Endothelial cell of umbilical vein (primary cell): Measurements from ENCODE around the gene SATB2. TPM values are rescaled to one million over a fixed set of nuclear protein-coding genes. Genes with fewer than 3 reads are reported as not detected.

Experiments
- BruUV-seq: library from RNA; stranded (reverse); fragments of 400-500 nt; replicated peaks from 2 replicates; lab custom pipeline; 2021; lab: Mats Ljungman, UMichigan
- CTCF ChIA-PET: fragments of 300-600, 350-600 bp; sonication (Branson Sonifier 250); formaldehyde crosslinking; loops from one replicate; lab custom pipeline; 2021; ENCODE audit warnings: antibody characterized with exemption, inconsistent platforms; lab: Charles Lee
- POLR2A ChIA-PET: fragments of 300-600, 350-600 bp; sonication (Branson Sonifier 250); formaldehyde crosslinking; loops from one replicate; lab custom pipeline; 2021; ENCODE audit warnings: antibody characterized with exemption, inconsistent platforms; lab: Charles Lee
- DNase-seq: peaks from one replicate; pipeline ENCODE4 v3.0.0-alpha.2; 2011; ENCODE audit warnings: low read depth, low spot score
- FAIRE-seq: peaks from 2 replicates; lab custom pipeline; 2011; peaks lifted over from hg19 to GRCh38; lab: Jason Lieb, UNC
- H2AFZ ChIP-seq: 2 replicates; pipeline ENCODE4 v1.6.0; 2012; ENCODE audit warnings: low read depth, low read length, control low read depth, inconsistent platforms
- H3K27ac ChIP-seq: 2 replicates; pipeline ENCODE4 v1.5.1; 2011; ENCODE audit warnings: low read depth, mild to moderate bottlenecking, control low read depth, low read length, moderate library complexity; ENCODE audit not compliant: insufficient read depth
- H3K27me3 ChIP-seq, 2 experiments: 2 replicates each; pipeline versions ENCODE4 v1.6.0 to v1.6.1; 2011; ENCODE audit warnings: low read length in 2 of 2, mixed read lengths in 1 of 2; ENCODE audit not compliant: control insufficient read depth in 2 of 2, insufficient read depth in 2 of 2
- H3K36me3 ChIP-seq, 2 experiments: 2 replicates in 1 of 2; 3 replicates in 1 of 2; pipeline ENCODE4 v1.5.1; 2011; ENCODE audit warnings: low read length in 2 of 2, mild to moderate bottlenecking in 1 of 2, moderate library complexity in 1 of 2; ENCODE audit not compliant: control insufficient read depth in 2 of 2, insufficient read depth in 2 of 2; ENCODE audit errors: extremely low read depth in 1 of 2
- H3K4me1 ChIP-seq: 3 replicates; pipeline ENCODE4 v1.5.1; 2011; ENCODE audit warnings: mild to moderate bottlenecking, low read length; ENCODE audit not compliant: control insufficient read depth, insufficient read depth; ENCODE audit errors: extremely low read depth
- H3K4me2 ChIP-seq: 2 replicates; pipeline ENCODE4 v1.6.1; 2011; ENCODE audit warnings: low read length, control low read depth, mixed read lengths; ENCODE audit not compliant: insufficient read depth
- H3K4me3 ChIP-seq, 3 experiments: fragments of 200-600 bp in 1 of 3; sonication (generic), shearing (Covaris generic) in 1 of 3; replicated peaks in 1 of 3; 2 replicates each; pipeline ENCODE4 v1.5.1; 2011 to 2016; ENCODE audit warnings: control low read depth in 3 of 3, low read length in 3 of 3, mild to moderate bottlenecking in 2 of 3, inconsistent platforms in 1 of 3, low read depth in 1 of 3, moderate library complexity in 1 of 3; ENCODE audit not compliant: insufficient read depth in 1 of 3
- H3K79me2 ChIP-seq: 2 replicates; pipeline ENCODE4 v1.6.0; 2012; ENCODE audit warnings: low read length, inconsistent platforms; ENCODE audit not compliant: control insufficient read depth, insufficient read depth
- H3K9ac ChIP-seq: replicated peaks from 2 replicates; pipeline ENCODE3; 2011; ENCODE audit warnings: low read length, control low read depth; ENCODE audit not compliant: insufficient read depth; ENCODE audit errors: extremely low read depth
- H3K9me1 ChIP-seq: replicated peaks from 3 replicates; pipeline ENCODE4 v1.6.0; 2011; ENCODE audit warnings: mild to moderate bottlenecking, low read length; ENCODE audit not compliant: control insufficient read depth, insufficient read depth; ENCODE audit errors: extremely low read depth
- H3K9me3 ChIP-seq: replicated peaks from 2 replicates; pipeline ENCODE4 v1.5.1; 2012; ENCODE audit warnings: low read length, inconsistent platforms; ENCODE audit not compliant: control insufficient read depth, insufficient read depth
- H4K20me1 ChIP-seq: replicated peaks from 2 replicates; pipeline ENCODE3; 2011; ENCODE audit warnings: mild to moderate bottlenecking, low read length; ENCODE audit not compliant: control insufficient read depth, insufficient read depth; ENCODE audit errors: extremely low read depth
- EZH2 ChIP-seq: IDR thresholded peaks from 2 replicates; pipeline ENCODE4 v1.6.1; 2012; ENCODE audit warnings: borderline replicate concordance, low read depth, mild to moderate bottlenecking, moderate library complexity, low read length, inconsistent platforms; ENCODE audit not compliant: severe bottlenecking
- FOS ChIP-seq: IDR thresholded peaks from 2 replicates; pipeline ENCODE4 v1.6.1; 2011; ENCODE audit warnings: mild to moderate bottlenecking, low read length, moderate library complexity, borderline replicate concordance; ENCODE audit not compliant: insufficient read depth
- GATA2 ChIP-seq: IDR thresholded peaks from 2 replicates; pipeline ENCODE4 v1.7.0; 2011; ENCODE audit warnings: low read depth, mild to moderate bottlenecking, moderate library complexity, mixed read lengths, low read length; ENCODE audit not compliant: insufficient read length, insufficient read depth
- JUN ChIP-seq: IDR thresholded peaks from 2 replicates; pipeline ENCODE4 v1.6.1; 2011; ENCODE audit warnings: borderline replicate concordance, low read depth; ENCODE audit not compliant: insufficient read length, insufficient read depth
- MYC ChIP-seq: IDR thresholded peaks from one replicate; pipeline ENCODE4 v1.6.1; 2011; ENCODE audit warnings: mild to moderate bottlenecking, low read depth, low read length
- POLR2A ChIP-seq: IDR thresholded peaks from 2 replicates; pipeline ENCODE4 v1.6.1; 2012; ENCODE audit warnings: low read depth, mild to moderate bottlenecking, control low read depth, low read length
- POLR2AphosphoS5 ChIP-seq: IDR thresholded peaks from 2 replicates; pipeline ENCODE4 v1.6.1; 2012; ENCODE audit warnings: low read depth, mild to moderate bottlenecking, control low read depth, low read length, moderate library complexity; ENCODE audit not compliant: insufficient read depth
- dilution Hi-C: fragments of 300-500 bp; cut with MboI; formaldehyde crosslinking; loops from one replicate; pipeline ENCODE4 v1.15.0; 2019; ENCODE audit warnings: low sequenced_read_pairs; ENCODE audit not compliant: extremely low pct_ligation_motif_present
- intact Hi-C: fragments of 100-400 bp; cut with micrococcal nuclease; formaldehyde crosslinking; loops from one replicate; pipeline ENCODE4 v1.10.0; 2022
- polyA plus RNA-seq, 4 experiments: library from polyadenylated mRNA; depleted of rRNA in 3 of 4; stranded (reverse) in 3 of 4; unstranded in 1 of 4; fragments of >200 nt; gene quantifications; 2 replicates each; pipeline versions ENCODE4 v1.2.1 to v1.2.3, GENCODE V29; 2011 to 2012; ENCODE audit warnings: missing spikeins in 1 of 4
- total RNA-seq: library from RNA; stranded (reverse); gene quantifications from 2 replicates; pipeline ENCODE4 v1.2.3, GENCODE V29; 2021
- TF ChIP-seq, protein P1 (sequence below), 2 donors: IDR thresholded peaks; 1 replicate in 1 of 2; 2 replicates in 1 of 2; pipeline ENCODE4 v1.5.1; 2011; ENCODE audit warnings: low read length in 2 of 2, mild to moderate bottlenecking in 2 of 2, moderate library complexity in 2 of 2, control low read depth in 1 of 2, inconsistent platforms in 1 of 2, low read depth in 1 of 2; ENCODE audit not compliant: insufficient read depth in 1 of 2; ENCODE audit errors: extremely low read depth in 1 of 2
- TF ChIP-seq, protein P2 (sequence below): IDR thresholded peaks from 2 replicates; pipeline ENCODE4 v1.6.1; 2011; ENCODE audit not compliant: insufficient read depth, insufficient read length

SATB2 gene
- total and polyA plus RNA-seq, 2 donors (not counting 3 experiments of a cell fraction or from before 2014, with no cell fraction given) = 0.47 to 1.1 TPM

DNA sequence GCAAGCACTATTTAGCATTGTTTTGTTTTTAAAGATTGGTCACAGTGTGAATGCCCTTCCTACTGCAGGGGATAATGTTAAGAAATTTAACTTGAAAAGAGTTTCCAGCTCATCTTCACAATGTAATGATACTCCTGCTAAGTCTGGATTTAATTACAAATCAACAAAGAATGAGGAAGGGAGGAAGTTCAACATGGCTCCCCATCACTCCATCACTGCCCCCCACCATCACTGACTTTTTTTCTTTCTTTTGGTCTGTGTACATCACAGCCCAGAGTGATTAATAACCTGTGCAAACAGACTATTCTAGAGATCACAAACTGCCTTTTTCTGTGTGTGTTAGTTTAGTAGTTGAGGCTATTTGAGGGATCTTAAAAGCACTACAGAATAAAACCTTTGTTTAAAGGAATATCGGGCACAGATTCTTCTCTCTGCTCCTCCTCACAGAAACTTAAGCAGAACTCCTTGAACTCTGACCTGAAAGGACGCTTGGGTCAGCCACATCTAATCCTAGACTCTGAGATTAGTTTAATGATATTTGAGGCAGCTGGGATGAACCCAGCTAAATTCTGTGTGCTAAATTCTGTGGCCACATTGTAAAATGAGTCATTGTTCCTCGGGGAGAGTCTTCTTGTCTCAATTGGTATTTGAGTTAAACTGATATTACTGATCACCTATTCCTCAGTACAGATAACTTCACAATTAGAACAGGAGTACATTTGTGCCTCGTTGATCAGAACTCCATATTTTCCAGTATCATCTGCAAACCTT lies 47.8 kb downstream of the SATB2 start:
- TF ChIP-seq EZH2 = no peak
- TF ChIP-seq, protein P1, sequence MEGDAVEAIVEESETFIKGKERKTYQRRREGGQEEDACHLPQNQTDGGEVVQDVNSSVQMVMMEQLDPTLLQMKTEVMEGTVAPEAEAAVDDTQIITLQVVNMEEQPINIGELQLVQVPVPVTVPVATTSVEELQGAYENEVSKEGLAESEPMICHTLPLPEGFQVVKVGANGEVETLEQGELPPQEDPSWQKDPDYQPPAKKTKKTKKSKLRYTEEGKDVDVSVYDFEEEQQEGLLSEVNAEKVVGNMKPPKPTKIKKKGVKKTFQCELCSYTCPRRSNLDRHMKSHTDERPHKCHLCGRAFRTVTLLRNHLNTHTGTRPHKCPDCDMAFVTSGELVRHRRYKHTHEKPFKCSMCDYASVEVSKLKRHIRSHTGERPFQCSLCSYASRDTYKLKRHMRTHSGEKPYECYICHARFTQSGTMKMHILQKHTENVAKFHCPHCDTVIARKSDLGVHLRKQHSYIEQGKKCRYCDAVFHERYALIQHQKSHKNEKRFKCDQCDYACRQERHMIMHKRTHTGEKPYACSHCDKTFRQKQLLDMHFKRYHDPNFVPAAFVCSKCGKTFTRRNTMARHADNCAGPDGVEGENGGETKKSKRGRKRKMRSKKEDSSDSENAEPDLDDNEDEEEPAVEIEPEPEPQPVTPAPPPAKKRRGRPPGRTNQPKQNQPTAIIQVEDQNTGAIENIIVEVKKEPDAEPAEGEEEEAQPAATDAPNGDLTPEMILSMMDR (IDR thresholded peaks at IDR 0.05; ENCODE audit: extremely low read depth in 1 of 2, insufficient read depth in 1 of 2, low read depth in 1 of 2, low read length in 2 of 2) = no peak
- TF ChIP-seq GATA2 = no peak
- no peak for TF ChIP-seq JUN
- no peak for TF ChIP-seq MYC
- TF ChIP-seq POLR2AphosphoS5 = no peak
- no peak for TF ChIP-seq FOS
- no peak for TF ChIP-seq POLR2A
- TF ChIP-seq, protein P2, sequence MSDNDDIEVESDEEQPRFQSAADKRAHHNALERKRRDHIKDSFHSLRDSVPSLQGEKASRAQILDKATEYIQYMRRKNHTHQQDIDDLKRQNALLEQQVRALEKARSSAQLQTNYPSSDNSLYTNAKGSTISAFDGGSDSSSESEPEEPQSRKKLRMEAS = no peak
- Histone ChIP-seq H4K20me1 (no peaks in the 10 kb centered on the region), H3K9ac (no peak overlapping the region), H2AFZ (no peak overlapping the region), H3K79me2 (no peaks in the 10 kb centered on the region), H3K36me3 (no peaks in the 10 kb centered on the region), H3K27ac (no peak overlapping the region), H3K4me3 (no peak overlapping the region), H3K9me1 (no peaks in the 10 kb centered on the region), H3K4me2 (no peak overlapping the region), H3K4me1 (no peaks in the 10 kb centered on the region), H3K9me3 (no peaks in the 10 kb centered on the region), H3K27me3 (no peaks in the 10 kb centered on the region)
- BruUV-seq = no TSS peak
- dilution Hi-C loops = no loop called here
- FAIRE-seq (no peak), DNase-seq (no peak)
- intact Hi-C loops = no loop called here
- POLR2A ChIA-PET = no interaction called here
- CTCF ChIA-PET = no interaction called here
